Measurements from ENCODE around the gene KLF16. TPM values are rescaled to one million over a fixed set of nuclear protein-coding genes. Genes with fewer than 3 reads are reported as not detected.

Gene KLF16
- total RNA-seq, 4 donors from 2014 or later = 9.0 to 18.3 (median 11.6) TPM

DNA sequence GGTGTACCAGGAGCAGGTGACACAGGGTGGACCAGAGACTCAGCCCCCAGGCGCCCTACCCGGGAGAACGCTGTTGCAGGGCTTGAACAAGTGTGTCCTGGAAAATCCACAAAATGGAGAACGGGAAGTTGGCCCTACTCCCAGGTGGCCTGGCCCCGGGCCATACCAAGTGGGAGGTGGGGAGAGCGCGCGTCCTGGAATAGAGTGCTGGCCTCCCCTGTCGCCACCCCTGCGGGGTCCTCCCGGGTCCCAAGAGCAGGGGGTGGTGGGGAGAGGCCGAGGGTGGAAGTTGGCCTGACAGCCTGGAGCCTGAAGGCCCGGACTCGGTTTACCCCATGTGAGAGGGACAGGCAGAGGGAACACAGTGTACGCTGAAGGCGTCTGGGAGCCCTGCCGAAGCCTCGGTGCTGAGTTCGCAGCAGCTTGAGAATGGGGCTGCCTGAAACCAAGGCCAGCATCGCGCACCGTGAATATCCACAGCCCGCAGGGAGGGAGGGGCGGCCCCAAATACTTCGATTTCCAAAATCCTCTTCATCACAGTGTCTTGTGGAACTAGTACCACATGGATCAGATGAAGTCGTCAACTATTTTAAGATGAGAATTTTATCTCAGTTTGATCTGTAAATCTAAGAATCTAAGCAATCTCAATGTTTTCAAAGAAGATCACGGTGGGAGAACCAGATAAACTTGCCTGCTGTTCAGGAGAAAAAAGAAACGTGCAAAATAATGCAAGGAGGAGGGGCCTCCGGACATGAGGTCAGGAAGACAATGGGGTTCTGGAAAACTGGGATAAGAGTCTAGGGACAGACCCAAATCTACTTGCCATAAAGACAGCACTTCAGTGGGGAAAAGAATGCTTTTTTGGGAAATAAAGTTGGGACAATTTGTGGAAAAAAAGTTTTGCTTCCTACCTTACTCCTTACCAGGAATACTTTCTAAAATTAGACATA, 10.4 kb upstream of the KLF16 start:
- no peaks in the 10 kb centered on the region for H3K36me3 ChIP-seq
- peaks cover 15 to 41% (median 32%) of the 10 kb centered on the region in 4 donors for H3K4me1 ChIP-seq
- intact Hi-C loops (cut with DNase I; ENCODE audit: low total_unique reads) = no loop called here
- no peak for TF ChIP-seq EP300 (IDR thresholded peaks at IDR 0.05; ENCODE audit: low read depth)
- TF ChIP-seq POLR2A (IDR thresholded peaks at IDR 0.05) = no peak
- DNase-seq = no peak
- 37 to 67% methylated on average over 4 to 28 of the region's 29 CpGs for WGBS, 2 donors (ENCODE audit: low coverage in 1 of 2)
- H3K4me3 ChIP-seq = peak overlapping the region in 1 of 4 donors; percentile 78
- peak overlapping the region; percentile 93 to 97 (median 95) for H3K27ac ChIP-seq
- in situ Hi-C loops (cut with MboI; ENCODE audit: low pct_ligation_motif_present in 1 of 4, low pct_unique_long_range_greater_than_20kb in 1 of 4, low sequenced_read_pairs in 3 of 4) = no loop called here
- no peaks in the 10 kb centered on the region for H3K27me3 ChIP-seq
- no peaks in the 10 kb centered on the region for H3K9me3 ChIP-seq

DNA sequence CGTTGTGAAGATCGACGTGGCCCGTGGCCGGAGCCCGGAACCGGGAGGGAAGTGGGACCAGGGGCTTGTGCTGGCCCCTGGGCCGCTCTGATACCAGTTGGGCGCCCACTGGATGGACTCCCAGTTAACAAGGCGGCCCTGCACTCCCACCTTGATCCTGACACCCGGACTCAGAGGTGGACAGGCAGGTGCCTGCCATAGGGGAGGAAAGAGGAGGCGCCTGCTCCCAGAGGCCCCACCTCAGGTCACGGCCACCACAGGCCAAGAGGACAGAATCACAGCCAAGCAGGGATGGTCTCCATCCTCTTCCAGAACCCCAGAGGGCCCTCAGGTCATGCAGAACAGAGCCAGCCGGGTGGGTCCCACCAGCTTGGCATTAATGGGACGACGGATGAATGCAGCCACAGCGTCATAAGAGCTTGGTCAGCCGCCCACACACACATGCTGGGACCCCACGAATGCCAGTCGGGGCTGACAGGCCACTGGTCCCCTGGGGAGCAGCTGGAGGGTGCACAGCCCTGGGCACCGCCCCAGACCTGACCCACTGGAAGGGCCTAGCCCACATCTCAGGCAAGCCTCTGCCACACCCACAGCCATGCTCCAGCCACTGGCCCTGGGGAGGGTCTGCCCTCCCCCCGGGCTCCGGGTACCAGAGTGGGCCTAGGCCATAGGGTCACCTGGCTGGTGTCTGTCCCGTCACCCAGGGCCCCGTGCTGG, 9.6 kb upstream of the KLF16 start:
- H3K4me3 ChIP-seq = no peak overlapping the region
- in situ Hi-C loops (cut with MboI; ENCODE audit: low pct_ligation_motif_present in 1 of 4, low pct_unique_long_range_greater_than_20kb in 1 of 4, low sequenced_read_pairs in 3 of 4) = no loop called here
- TF ChIP-seq, protein P1, sequence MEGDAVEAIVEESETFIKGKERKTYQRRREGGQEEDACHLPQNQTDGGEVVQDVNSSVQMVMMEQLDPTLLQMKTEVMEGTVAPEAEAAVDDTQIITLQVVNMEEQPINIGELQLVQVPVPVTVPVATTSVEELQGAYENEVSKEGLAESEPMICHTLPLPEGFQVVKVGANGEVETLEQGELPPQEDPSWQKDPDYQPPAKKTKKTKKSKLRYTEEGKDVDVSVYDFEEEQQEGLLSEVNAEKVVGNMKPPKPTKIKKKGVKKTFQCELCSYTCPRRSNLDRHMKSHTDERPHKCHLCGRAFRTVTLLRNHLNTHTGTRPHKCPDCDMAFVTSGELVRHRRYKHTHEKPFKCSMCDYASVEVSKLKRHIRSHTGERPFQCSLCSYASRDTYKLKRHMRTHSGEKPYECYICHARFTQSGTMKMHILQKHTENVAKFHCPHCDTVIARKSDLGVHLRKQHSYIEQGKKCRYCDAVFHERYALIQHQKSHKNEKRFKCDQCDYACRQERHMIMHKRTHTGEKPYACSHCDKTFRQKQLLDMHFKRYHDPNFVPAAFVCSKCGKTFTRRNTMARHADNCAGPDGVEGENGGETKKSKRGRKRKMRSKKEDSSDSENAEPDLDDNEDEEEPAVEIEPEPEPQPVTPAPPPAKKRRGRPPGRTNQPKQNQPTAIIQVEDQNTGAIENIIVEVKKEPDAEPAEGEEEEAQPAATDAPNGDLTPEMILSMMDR (IDR thresholded peaks at IDR 0.05) = no peak
- TF ChIP-seq EP300 (IDR thresholded peaks at IDR 0.05; ENCODE audit: low read depth) = no peak
- no peak for TF ChIP-seq POLR2A (IDR thresholded peaks at IDR 0.05)
- no peak for TF ChIP-seq POLR2AphosphoS5 (IDR thresholded peaks at IDR 0.05)
- no peaks in the 10 kb centered on the region for H3K9me3 ChIP-seq
- no peak for DNase-seq
- H3K36me3 ChIP-seq = no peaks in the 10 kb centered on the region
- H3K27ac ChIP-seq = peak overlapping the region; percentile 93 to 97 (median 95)
- intact Hi-C loops (cut with DNase I; ENCODE audit: low total_unique reads) = no loop called here
- 91% methylated on average over 18 of the region's 25 CpGs; no CpG with 5 or more reads in 1 of the 2 donors for WGBS, 2 donors (ENCODE audit: low coverage in 1 of 2)
- H3K4me1 ChIP-seq = peaks cover 15 to 41% (median 32%) of the 10 kb centered on the region in 4 donors
- H3K27me3 ChIP-seq = no peaks in the 10 kb centered on the region

DNA sequence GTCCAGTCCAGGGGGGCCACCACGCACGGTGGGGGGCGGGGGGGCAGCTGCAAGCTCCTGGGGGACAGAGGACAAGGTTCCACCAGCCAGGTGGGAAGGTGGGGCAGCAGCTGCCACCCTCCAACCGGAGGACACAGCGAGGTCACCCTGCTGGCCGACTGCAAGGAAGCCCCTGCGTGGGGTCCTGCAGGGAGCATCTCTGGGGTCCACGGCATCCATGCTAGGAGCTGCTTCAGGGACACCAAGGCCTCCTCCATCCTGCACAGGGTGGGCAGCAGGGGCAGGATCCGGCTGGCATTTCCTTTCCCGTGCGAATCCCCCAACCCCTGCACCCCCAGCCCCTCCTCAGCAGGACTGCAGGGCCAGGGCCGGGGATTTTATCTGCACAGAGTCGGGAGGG, 8.3 kb upstream of the KLF16 start:
- intact Hi-C loops (cut with DNase I; ENCODE audit: low total_unique reads) = no loop called here
- Histone ChIP-seq H3K27ac (no peak overlapping the region), H3K4me3 (no peak overlapping the region), H3K9me3 (no peaks in the 10 kb centered on the region), H3K27me3 (no peaks in the 10 kb centered on the region), H3K4me1 (peaks cover 15 to 38% (median 30%) of the 10 kb centered on the region in 4 donors), H3K36me3 (no peaks in the 10 kb centered on the region)
- 87% methylated on average over 13 of the region's 13 CpGs; no CpG with 5 or more reads in 1 of the 2 donors for WGBS, 2 donors (ENCODE audit: low coverage in 1 of 2)
- in situ Hi-C loops (cut with MboI; ENCODE audit: low pct_ligation_motif_present in 1 of 4, low pct_unique_long_range_greater_than_20kb in 1 of 4, low sequenced_read_pairs in 3 of 4) = no loop called here
- TF ChIP-seq POLR2A (IDR thresholded peaks at IDR 0.05) = no peak
- no peak for TF ChIP-seq EP300 (IDR thresholded peaks at IDR 0.05; ENCODE audit: low read depth)
- TF ChIP-seq POLR2AphosphoS5 (IDR thresholded peaks at IDR 0.05) = no peak
- TF ChIP-seq, protein P1 (IDR thresholded peaks at IDR 0.05) = no peak
- no peak for DNase-seq

DNA sequence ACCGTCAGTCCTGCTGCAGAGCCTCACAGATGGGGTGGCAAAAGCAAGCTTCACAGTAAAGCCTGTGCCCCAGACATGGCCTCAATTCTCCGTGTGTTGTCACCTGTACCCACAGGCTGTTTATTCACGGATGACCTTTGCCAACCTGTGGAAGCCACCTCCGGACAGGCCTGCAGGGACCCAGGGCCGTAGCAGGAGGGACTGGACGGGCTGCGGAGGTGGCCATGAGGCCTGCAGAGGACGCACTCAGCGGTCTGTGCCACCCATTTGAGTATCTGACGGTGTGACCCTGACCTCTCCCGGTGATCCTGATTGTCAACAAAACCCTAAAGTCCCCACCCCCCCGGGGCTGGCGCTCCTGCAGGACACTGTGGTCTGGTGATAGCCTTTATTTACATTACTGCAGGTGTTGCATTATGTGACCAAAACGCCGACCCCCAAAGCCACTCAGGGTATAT, 7.8 kb upstream of the KLF16 start:
- in situ Hi-C loops (cut with MboI; ENCODE audit: low pct_ligation_motif_present in 1 of 4, low pct_unique_long_range_greater_than_20kb in 1 of 4, low sequenced_read_pairs in 3 of 4) = no loop called here
- Histone ChIP-seq H3K4me3 (no peak overlapping the region), H3K9me3 (no peaks in the 10 kb centered on the region), H3K4me1 (peaks cover 11 to 34% (median 25%) of the 10 kb centered on the region in 4 donors), H3K27ac (no peak overlapping the region), H3K27me3 (no peaks in the 10 kb centered on the region), H3K36me3 (no peaks in the 10 kb centered on the region)
- TF ChIP-seq POLR2A (IDR thresholded peaks at IDR 0.05) = no peak
- no peak for TF ChIP-seq POLR2AphosphoS5 (IDR thresholded peaks at IDR 0.05)
- no peak for TF ChIP-seq EP300 (IDR thresholded peaks at IDR 0.05; ENCODE audit: low read depth)
- TF ChIP-seq, protein P1 (IDR thresholded peaks at IDR 0.05) = no peak
- no peak for DNase-seq
- intact Hi-C loops (cut with DNase I; ENCODE audit: low total_unique reads) = no loop called here
- 72% methylated on average over 15 of the region's 15 CpGs; no CpG with 5 or more reads in 1 of the 2 donors for WGBS, 2 donors (ENCODE audit: low coverage in 1 of 2)
